Type B pancreatic cell (in vitro differentiated cells): ENCODE results near the gene MAP2K3. TPM values are rescaled to one million over a fixed set of nuclear protein-coding genes. Genes with fewer than 3 reads are reported as not detected.
"Not testable (repeated sequence)": the region's sequence is repeated elsewhere in the genome, so short reads cannot be mapped to it uniquely, and the experiment has no call there.

Experiments used
- DNase-seq: peaks from one replicate; pipeline ENCODE4 v3.0.0; 2021; ENCODE audit warnings: mixed read lengths; ENCODE audit not compliant: unreplicated experiment; ENCODE audit errors: extremely low spot score
- H3K27ac Mint-ChIP-seq: 2 replicates; pipeline ENCODE4 v1.8.0; 2021; ENCODE audit warnings: mild to moderate bottlenecking, mixed read lengths
- H3K27me3 Mint-ChIP-seq: 2 replicates; pipeline ENCODE4 v1.8.0; 2021; ENCODE audit warnings: mixed read lengths
- H3K36me3 Mint-ChIP-seq: 2 replicates; pipeline ENCODE4 v1.8.0; 2021; ENCODE audit warnings: mixed read lengths
- H3K4me1 Mint-ChIP-seq: one replicate; pipeline ENCODE4 v1.8.0; 2021; ENCODE audit warnings: mixed read lengths; ENCODE audit not compliant: unreplicated experiment
- H3K4me3 Mint-ChIP-seq: 2 replicates; pipeline ENCODE4 v1.8.0; 2021; ENCODE audit warnings: mild to moderate bottlenecking, mixed read lengths
- H3K9me3 Mint-ChIP-seq: 2 replicates; pipeline ENCODE4 v1.8.0; 2021; ENCODE audit warnings: mixed read lengths
- total RNA-seq: library from RNA; stranded (reverse); gene quantifications from 2 replicates; pipeline ENCODE4 v1.2.1, GENCODE V29; 2021; ENCODE audit warnings: low replicate concordance
- TF ChIP-seq, protein P1 (sequence below): fragments of 200-600 bp; sonication (generic); conservative IDR thresholded peaks from 2 replicates; pipeline ENCODE4 v1.5.0; 2021; ENCODE audit warnings: antibody characterized with exemption, mild to moderate bottlenecking

MAP2K3 gene
- total RNA-seq, 1 donor from 2014 or later, result 23.6 TPM

- no peak overlapping the region for H3K27ac Mint-ChIP-seq
- no peak overlapping the region for H3K4me3 Mint-ChIP-seq
- DNase-seq, result no peak
- TF ChIP-seq, protein P1, sequence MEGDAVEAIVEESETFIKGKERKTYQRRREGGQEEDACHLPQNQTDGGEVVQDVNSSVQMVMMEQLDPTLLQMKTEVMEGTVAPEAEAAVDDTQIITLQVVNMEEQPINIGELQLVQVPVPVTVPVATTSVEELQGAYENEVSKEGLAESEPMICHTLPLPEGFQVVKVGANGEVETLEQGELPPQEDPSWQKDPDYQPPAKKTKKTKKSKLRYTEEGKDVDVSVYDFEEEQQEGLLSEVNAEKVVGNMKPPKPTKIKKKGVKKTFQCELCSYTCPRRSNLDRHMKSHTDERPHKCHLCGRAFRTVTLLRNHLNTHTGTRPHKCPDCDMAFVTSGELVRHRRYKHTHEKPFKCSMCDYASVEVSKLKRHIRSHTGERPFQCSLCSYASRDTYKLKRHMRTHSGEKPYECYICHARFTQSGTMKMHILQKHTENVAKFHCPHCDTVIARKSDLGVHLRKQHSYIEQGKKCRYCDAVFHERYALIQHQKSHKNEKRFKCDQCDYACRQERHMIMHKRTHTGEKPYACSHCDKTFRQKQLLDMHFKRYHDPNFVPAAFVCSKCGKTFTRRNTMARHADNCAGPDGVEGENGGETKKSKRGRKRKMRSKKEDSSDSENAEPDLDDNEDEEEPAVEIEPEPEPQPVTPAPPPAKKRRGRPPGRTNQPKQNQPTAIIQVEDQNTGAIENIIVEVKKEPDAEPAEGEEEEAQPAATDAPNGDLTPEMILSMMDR, result no peak
- H3K9me3 Mint-ChIP-seq, result no peaks in the 10 kb centered on the region
- H3K4me1 Mint-ChIP-seq, result no peaks in the 10 kb centered on the region
- H3K36me3 Mint-ChIP-seq, result peaks cover 9% of the 10 kb centered on the region
- H3K27me3 Mint-ChIP-seq, result no peaks in the 10 kb centered on the region
These were observed 17.4 kb downstream of the MAP2K3 start for GRCh38 chr17:21301593-21302550.

DNA sequence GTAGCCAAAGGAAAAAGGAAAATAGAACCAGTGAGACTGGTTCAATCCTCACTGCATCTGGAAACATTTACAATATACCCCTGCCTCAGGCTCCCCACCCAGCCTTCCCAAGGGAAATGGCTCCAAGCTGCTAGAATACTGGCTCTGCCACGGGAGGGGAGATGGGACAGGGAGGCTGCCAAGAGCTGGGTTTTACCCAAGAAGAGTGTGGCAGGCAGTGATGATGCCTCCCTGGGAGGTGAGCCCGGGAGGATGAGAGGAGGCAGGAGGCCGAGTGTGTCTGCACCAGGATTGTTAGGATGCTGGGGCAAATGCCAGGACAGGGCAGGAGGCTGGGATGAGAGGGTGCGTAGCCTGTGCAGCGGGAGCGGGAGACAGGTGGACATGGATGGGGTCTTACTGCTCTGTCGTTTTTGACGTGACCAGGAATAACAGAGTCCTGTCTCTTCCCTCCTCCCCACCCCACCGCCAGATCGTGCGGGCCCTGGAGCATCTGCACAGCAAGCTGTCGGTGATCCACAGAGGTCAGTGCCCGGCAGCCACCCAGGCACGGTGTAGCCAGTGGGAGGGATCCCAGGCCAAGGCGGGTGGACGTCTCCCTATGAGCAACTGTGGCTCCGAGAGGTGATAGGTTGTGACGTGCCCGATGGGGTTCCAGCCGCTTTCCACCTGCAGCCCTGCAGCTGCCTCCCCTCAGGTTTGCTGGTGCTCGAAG is 18.4 kb downstream of the MAP2K3 start:
- peaks cover 9% of the 10 kb centered on the region for H3K36me3 Mint-ChIP-seq
- H3K9me3 Mint-ChIP-seq, result no peaks in the 10 kb centered on the region
- TF ChIP-seq, protein P1, result no peak
- H3K4me3 Mint-ChIP-seq, result no peak overlapping the region
- no peak overlapping the region for H3K27ac Mint-ChIP-seq
- H3K27me3 Mint-ChIP-seq, result no peaks in the 10 kb centered on the region
- DNase-seq, result no peak
- H3K4me1 Mint-ChIP-seq, result no peaks in the 10 kb centered on the region

DNA sequence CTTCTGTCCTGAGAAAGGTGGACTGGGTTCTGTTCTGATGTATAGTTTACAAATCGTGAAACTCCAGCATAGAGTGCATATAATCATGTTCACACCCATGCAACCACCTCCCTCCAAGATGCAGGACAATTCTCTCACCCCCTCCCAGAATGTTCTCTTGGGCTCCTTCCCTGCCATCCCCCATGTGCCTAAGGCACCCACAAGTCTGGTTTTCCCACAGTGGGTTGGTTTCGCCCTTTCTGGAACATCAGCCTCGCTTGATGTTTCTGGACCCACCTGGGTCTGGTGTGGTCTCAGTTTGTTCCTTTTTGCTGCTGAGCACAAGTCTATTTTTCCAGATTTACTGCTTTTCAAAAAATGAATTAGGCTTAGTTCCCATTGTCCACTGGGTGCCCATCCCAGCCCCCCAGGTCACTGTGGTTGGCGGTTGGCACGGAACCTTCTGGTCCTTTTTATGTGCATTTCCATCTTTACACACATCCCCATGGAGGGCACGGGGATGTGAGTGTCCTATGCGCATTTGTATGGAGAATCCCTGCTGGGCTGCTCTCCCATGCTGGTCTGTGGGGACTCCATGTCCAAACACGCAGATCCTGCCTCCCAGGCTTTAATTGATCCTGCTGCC is 19.0 kb downstream of the MAP2K3 start:
- Mint-ChIP-seq H3K4me1 (no peaks in the 10 kb centered on the region), H3K27me3 (no peaks in the 10 kb centered on the region), H3K9me3 (no peaks in the 10 kb centered on the region), H3K27ac (no peak overlapping the region), H3K4me3 (no peak overlapping the region), H3K36me3 (peaks cover 10% of the 10 kb centered on the region)
- no peak for DNase-seq
- TF ChIP-seq, protein P1, result no peak

- Mint-ChIP-seq H3K4me1 (no peaks in the 10 kb centered on the region), H3K36me3 (peaks cover 13% of the 10 kb centered on the region), H3K27me3 (no peaks in the 10 kb centered on the region), H3K9me3 (no peaks in the 10 kb centered on the region), H3K4me3 (no peak overlapping the region), H3K27ac (no peak overlapping the region)
- no peak for DNase-seq
- TF ChIP-seq, protein P1, result no peak
These were observed 19.6 kb downstream of the MAP2K3 start for GRCh38 chr17:21304091-21304490.

DNA sequence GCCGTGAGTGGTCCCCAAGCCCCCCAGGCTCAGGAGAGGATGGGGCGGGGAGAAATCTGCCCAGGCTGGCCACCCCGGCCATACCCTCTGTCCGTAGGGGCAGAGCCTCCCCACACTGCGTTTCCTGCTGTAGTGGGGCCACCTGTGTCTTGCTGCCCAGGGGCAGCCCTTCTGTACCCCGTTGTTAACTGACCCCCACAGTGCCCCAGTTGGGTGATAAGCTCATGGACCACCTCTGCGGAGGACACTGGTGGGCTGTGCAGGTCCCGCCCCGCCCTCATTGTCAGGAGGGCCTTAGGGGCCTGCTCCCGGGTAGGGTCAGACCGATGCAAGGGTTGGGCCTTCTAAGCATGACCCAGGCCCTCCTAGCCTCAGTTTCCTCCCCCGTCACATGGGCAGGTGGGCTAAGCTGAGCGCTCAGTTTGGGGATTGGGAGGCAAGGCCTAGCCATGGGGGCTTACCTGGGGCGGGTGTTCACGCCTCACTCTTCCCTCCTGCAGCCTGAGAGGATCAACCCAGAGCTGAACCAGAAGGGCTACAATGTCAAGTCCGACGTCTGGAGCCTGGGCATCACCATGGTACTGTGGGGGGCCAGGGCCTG is 20.1 kb downstream of the MAP2K3 start:
- H3K4me3 Mint-ChIP-seq, H3K9me3 Mint-ChIP-seq, H3K27me3 Mint-ChIP-seq, H3K27ac Mint-ChIP-seq, DNase-seq, H3K4me1 Mint-ChIP-seq: not testable (repeated sequence)
- peaks cover 13% of the 10 kb centered on the region for H3K36me3 Mint-ChIP-seq

DNA sequence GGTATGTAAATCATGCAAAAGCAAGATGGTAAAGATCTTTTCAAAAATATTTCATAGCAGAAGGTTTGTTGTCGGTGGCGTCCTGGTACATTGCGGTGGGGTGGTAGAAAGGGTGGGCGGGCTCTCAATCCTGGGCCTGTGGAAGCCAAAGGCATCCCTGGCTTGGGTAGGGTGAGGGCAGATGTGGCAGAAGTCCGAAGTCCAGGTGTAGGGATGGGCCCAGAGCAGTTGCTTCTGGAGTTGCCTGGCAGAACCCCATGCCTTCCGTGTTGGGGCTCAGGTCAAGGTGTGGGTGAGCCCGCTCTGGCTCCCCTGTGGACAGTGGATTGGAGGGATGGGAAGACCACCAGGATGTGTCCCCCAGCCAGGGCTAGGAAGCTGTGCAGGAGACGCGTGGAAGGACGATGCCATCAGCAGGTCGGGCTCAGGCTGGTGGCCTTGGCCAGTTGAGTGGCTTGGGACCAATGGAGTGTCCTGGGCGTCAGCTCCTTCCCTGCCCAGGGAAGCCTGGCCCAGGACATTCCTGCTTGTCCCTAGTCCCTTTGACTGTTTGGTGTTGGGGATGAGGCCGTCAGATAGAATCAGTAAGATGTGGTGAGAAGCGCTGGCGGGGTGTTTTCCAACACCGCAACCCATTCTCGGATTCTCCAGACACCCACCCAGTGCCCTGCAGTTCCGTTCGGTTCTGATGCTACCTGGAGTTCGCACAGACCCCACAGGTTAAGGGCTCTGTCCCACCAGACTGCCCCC is 21.1 kb downstream of the MAP2K3 start:
- H3K4me1 Mint-ChIP-seq, H3K27me3 Mint-ChIP-seq, H3K9me3 Mint-ChIP-seq, H3K4me3 Mint-ChIP-seq, H3K27ac Mint-ChIP-seq, DNase-seq: not testable (repeated sequence)
- peaks cover 13% of the 10 kb centered on the region for H3K36me3 Mint-ChIP-seq

GRCh38 chr17:21306611-21307272 is 22.2 kb downstream of the MAP2K3 start:
- not testable (repeated sequence) for H3K9me3 Mint-ChIP-seq, H3K4me3 Mint-ChIP-seq, DNase-seq, H3K4me1 Mint-ChIP-seq, H3K27me3 Mint-ChIP-seq, H3K36me3 Mint-ChIP-seq, H3K27ac Mint-ChIP-seq

DNA sequence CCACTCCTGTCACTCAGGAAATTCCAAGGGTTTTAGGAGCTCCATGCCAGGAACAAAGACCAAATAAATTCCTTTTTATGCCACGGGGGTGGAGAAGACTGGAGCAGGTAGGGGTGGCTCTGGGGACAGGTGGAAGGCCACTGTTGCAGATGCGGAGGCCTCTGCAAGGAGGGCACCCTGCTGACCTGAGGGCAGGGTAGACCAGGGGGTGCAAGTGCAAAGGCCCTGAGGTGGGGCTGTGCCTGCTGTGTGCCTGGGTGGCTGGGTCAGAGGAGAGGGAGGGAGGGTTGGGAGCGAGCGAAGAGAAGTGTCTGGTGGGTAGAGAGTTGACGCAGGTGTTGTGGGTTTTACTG is 22.7 kb downstream of the MAP2K3 start:
- not testable (repeated sequence) for DNase-seq, H3K4me3 Mint-ChIP-seq, H3K4me1 Mint-ChIP-seq, H3K36me3 Mint-ChIP-seq, H3K27ac Mint-ChIP-seq, H3K27me3 Mint-ChIP-seq, H3K9me3 Mint-ChIP-seq
